Fibroblast of the aortic adventitia (primary cell): ENCODE measurements around the gene EGR4. TPM values are rescaled to one million over a fixed set of nuclear protein-coding genes. Genes with fewer than 3 reads are reported as not detected.

Experiments
- DNase-seq: peaks from one replicate; pipeline ENCODE4 v3.0.0-alpha.2; 2010; ENCODE audit warnings: low read depth
- H3K4me3 ChIP-seq: 2 replicates; pipeline ENCODE4 v1.5.1; 2011; ENCODE audit warnings: low read depth, mild to moderate bottlenecking, control low read depth, low read length, moderate library complexity
- small RNA-seq: library from RNA; depleted of rRNA; stranded (forward); fragments of <200 nt; gene quantifications from one replicate; pipeline ENCODE3, GENCODE V24; 2012
- total RNA-seq: library from RNA; depleted of rRNA; stranded (reverse); fragments of >200 nt; gene quantifications from 2 replicates; pipeline ENCODE4 v1.2.3, GENCODE V29; 2012; ENCODE audit warnings: low replicate concordance
- TF ChIP-seq, protein P1 (sequence below): IDR thresholded peaks from 2 replicates; pipeline ENCODE4 v1.5.1; 2011; ENCODE audit warnings: mild to moderate bottlenecking, low read length, control low read depth, inconsistent platforms; ENCODE audit not compliant: insufficient read depth

The EGR4 gene
- total RNA-seq, 1 donor: not detected

- TF ChIP-seq, protein P1, sequence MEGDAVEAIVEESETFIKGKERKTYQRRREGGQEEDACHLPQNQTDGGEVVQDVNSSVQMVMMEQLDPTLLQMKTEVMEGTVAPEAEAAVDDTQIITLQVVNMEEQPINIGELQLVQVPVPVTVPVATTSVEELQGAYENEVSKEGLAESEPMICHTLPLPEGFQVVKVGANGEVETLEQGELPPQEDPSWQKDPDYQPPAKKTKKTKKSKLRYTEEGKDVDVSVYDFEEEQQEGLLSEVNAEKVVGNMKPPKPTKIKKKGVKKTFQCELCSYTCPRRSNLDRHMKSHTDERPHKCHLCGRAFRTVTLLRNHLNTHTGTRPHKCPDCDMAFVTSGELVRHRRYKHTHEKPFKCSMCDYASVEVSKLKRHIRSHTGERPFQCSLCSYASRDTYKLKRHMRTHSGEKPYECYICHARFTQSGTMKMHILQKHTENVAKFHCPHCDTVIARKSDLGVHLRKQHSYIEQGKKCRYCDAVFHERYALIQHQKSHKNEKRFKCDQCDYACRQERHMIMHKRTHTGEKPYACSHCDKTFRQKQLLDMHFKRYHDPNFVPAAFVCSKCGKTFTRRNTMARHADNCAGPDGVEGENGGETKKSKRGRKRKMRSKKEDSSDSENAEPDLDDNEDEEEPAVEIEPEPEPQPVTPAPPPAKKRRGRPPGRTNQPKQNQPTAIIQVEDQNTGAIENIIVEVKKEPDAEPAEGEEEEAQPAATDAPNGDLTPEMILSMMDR: no peak
- no peak for DNase-seq
- no peak overlapping the region for H3K4me3 ChIP-seq
Observed at GRCh38 chr2:73250872-73251846, 42.2 kb downstream of the EGR4 start.

GRCh38 chr2:73249636-73250035 lies 43.7 kb downstream of the EGR4 start:
- no peak for DNase-seq
- no peak overlapping the region for H3K4me3 ChIP-seq
- TF ChIP-seq, protein P1: no peak

- TF ChIP-seq, protein P1: no peak
- H3K4me3 ChIP-seq: no peak overlapping the region
- DNase-seq: no peak
Observed at GRCh38 chr2:73246850-73247249, 46.5 kb downstream of the EGR4 start.

GRCh38 chr2:73244580-73244979 lies 48.8 kb downstream of the EGR4 start:
- H3K4me3 ChIP-seq: no peak overlapping the region
- no peak for DNase-seq
- TF ChIP-seq, protein P1: no peak

DNA sequence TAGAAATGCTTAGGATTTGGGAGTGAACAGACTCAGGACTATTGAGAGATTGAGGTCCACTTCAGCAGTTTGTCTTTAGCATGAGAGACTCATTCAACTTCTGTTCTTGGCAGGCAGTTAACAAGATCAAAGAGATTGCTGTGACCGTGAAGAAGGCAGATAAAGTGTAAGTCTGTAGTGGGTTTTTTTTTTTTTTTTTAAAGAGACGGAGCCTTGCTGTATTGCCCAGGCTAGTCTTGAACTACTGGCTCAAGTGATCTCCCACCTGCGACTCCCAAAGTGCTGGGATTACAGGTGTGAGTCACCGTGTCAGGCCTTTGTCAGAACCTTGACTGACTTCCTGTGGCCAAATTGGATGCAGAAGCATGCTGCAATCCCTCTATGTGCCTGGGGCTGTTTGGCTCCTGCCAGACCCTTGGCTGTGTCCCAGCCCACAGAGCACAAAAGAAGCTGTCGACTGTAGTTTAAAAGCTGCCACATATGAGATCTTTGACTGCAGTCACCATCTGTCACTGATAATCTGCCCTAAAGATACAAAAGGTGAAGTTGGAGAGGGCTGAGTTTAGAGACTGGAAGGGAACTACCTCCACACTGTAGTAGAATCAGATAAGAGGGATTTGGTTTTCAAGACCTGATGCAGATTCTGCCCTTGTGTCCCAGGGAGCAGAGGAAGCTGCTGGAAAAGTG lies 49.3 kb downstream of the EGR4 start:
- peak; percentile 78 for DNase-seq
- H3K4me3 ChIP-seq: no peak overlapping the region
- TF ChIP-seq, protein P1: no peak

Small RNAs within 50 kb of the gene (small RNA-seq; reads per million reads assigned to genes)
- not detected for gene RNU6-111P

Other genes with a start within 250 kb of the EGR4 start
- 18.0 and 19.0 TPM in 2 replicates for gene SFXN5, start 221.8 kb downstream of the EGR4 start, total RNA-seq
- gene RAB11FIP5, start 180.6 kb downstream of the EGR4 start, total RNA-seq: 16.4 and 48.5 TPM in 2 replicates
- gene NOTO, start 91.0 kb downstream of the EGR4 start, total RNA-seq: not detected in 2 replicates
- gene SMYD5, start 79.3 kb downstream of the EGR4 start, total RNA-seq: 15.0 and 21.1 TPM in 2 replicates
- 8.6 and 15.0 TPM in 2 replicates for gene PRADC1, start 60.3 kb downstream of the EGR4 start, total RNA-seq
- 195 and 196 TPM in 2 replicates for gene CCT7, start 59.2 kb downstream of the EGR4 start, total RNA-seq
- 0.18 and 1.6 TPM in 2 replicates for gene FBXO41, start 9.1 kb downstream of the EGR4 start, total RNA-seq
- gene ALMS1, start 92.3 kb upstream of the EGR4 start, total RNA-seq: 15.0 and 28.2 TPM in 2 replicates